Ovary (tissue), 3 donors: ENCODE measurements around the gene QTRT2.

Experiments used
- POLR2A ChIP-seq: fragments of 450-650 bp; IDR thresholded peaks from one replicate; pipeline ENCODE4 v1.6.1; 2017; ENCODE audit warnings: antibody characterized with exemption, mild to moderate bottlenecking, moderate library complexity
- TF ChIP-seq, protein P1 (sequence below), 3 donors: fragments of 450-650 bp in 2 of 3; fragments of 200-600 bp in 1 of 3; IDR thresholded peaks; one replicate each; pipeline versions ENCODE4 v1.5.1 to v1.8.0; 2016 to 2022; ENCODE audit warnings: antibody characterized with exemption in 3 of 3, mild to moderate bottlenecking in 1 of 3
- donor health status: DM: no; HTN: no; CAD: no.

DNA sequence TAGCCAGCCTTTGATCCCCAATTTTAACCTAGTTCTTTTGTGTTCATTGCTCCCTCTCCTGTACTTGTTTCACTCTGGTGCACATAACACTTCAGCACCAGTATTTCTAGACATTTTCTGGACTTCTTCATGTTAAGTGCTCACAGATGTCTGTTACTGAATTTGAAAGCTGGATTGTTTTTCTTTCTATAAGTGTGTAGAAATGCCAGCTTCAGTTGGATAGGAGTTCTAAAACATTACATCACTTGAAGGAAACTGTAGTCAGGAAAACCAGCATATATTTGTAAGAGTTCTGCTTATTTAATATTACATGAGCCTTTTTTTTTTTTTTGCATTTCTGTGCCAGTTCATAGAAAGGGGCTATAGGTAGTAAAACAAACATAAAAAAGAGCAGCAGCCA lies 21.6 kb downstream of the QTRT2 start:
- TF ChIP-seq, protein P1, sequence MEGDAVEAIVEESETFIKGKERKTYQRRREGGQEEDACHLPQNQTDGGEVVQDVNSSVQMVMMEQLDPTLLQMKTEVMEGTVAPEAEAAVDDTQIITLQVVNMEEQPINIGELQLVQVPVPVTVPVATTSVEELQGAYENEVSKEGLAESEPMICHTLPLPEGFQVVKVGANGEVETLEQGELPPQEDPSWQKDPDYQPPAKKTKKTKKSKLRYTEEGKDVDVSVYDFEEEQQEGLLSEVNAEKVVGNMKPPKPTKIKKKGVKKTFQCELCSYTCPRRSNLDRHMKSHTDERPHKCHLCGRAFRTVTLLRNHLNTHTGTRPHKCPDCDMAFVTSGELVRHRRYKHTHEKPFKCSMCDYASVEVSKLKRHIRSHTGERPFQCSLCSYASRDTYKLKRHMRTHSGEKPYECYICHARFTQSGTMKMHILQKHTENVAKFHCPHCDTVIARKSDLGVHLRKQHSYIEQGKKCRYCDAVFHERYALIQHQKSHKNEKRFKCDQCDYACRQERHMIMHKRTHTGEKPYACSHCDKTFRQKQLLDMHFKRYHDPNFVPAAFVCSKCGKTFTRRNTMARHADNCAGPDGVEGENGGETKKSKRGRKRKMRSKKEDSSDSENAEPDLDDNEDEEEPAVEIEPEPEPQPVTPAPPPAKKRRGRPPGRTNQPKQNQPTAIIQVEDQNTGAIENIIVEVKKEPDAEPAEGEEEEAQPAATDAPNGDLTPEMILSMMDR (IDR thresholded peaks at IDR 0.05) = no peak
- TF ChIP-seq POLR2A = no peak
